Loucy (cell line): ENCODE measurements around the gene TMEM45A.

Experiments
- EZH2phosphoT487 ChIP-seq: fragments of 200-600 bp; IDR thresholded peaks from 2 replicates; pipeline ENCODE4 v1.6.1; 2018; ENCODE audit warnings: antibody characterized with exemption, mild to moderate bottlenecking, moderate library complexity, borderline replicate concordance
- TF ChIP-seq, protein P1 (sequence below): fragments of 200-600 bp; sonication (generic); conservative IDR thresholded peaks from 2 replicates; pipeline ENCODE4 v1.5.1; 2014; ENCODE audit warnings: mild to moderate bottlenecking, antibody characterized with exemption, low read length

GRCh38 chr3:100563652-100564211 is 71.3 kb downstream of the TMEM45A start:
- TF ChIP-seq, protein P1, sequence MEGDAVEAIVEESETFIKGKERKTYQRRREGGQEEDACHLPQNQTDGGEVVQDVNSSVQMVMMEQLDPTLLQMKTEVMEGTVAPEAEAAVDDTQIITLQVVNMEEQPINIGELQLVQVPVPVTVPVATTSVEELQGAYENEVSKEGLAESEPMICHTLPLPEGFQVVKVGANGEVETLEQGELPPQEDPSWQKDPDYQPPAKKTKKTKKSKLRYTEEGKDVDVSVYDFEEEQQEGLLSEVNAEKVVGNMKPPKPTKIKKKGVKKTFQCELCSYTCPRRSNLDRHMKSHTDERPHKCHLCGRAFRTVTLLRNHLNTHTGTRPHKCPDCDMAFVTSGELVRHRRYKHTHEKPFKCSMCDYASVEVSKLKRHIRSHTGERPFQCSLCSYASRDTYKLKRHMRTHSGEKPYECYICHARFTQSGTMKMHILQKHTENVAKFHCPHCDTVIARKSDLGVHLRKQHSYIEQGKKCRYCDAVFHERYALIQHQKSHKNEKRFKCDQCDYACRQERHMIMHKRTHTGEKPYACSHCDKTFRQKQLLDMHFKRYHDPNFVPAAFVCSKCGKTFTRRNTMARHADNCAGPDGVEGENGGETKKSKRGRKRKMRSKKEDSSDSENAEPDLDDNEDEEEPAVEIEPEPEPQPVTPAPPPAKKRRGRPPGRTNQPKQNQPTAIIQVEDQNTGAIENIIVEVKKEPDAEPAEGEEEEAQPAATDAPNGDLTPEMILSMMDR: no peak
- TF ChIP-seq EZH2phosphoT487: no peak
